ENCODE results near the gene TSPAN15. TPM values are rescaled to one million over a fixed set of nuclear protein-coding genes. Genes with fewer than 3 reads are reported as not detected.

The TSPAN15 gene
- total RNA-seq, 1 experiment from 2014 or later: 212 TPM

DNA sequence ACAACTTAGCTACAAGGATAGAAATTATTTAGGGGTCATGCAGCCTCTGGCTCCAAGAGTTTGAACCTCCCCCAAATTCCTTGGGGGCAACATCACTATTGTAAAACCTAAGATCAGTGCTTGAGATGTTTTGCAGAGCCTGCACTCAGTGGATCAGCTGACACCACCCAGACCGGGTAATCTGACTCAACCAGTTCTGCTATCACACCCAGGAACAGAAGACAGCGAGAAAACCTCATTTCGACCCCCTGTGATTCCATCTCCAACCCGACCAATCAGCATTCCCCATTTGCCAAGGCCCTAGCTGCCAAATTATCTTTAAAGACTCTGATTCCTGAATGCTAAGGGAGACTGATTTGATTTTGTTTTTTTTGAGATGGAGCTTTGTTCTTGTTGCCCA is 39.8 kb upstream of the TSPAN15 start:
- DNase-seq (no peak), ATAC-seq (no peak)
- no peaks in the 10 kb centered on the region for H3K79me2 ChIP-seq (ENCODE audit: low read length)
- TF ChIP-seq EZH2phosphoT487 (IDR thresholded peaks at IDR 0.05; ENCODE audit: borderline replicate concordance, low read length) (no peak), EZH2 (IDR thresholded peaks at IDR 0.05; ENCODE audit: low read length, unreplicated experiment) (no peak)
- TF ChIP-seq, protein P1, sequence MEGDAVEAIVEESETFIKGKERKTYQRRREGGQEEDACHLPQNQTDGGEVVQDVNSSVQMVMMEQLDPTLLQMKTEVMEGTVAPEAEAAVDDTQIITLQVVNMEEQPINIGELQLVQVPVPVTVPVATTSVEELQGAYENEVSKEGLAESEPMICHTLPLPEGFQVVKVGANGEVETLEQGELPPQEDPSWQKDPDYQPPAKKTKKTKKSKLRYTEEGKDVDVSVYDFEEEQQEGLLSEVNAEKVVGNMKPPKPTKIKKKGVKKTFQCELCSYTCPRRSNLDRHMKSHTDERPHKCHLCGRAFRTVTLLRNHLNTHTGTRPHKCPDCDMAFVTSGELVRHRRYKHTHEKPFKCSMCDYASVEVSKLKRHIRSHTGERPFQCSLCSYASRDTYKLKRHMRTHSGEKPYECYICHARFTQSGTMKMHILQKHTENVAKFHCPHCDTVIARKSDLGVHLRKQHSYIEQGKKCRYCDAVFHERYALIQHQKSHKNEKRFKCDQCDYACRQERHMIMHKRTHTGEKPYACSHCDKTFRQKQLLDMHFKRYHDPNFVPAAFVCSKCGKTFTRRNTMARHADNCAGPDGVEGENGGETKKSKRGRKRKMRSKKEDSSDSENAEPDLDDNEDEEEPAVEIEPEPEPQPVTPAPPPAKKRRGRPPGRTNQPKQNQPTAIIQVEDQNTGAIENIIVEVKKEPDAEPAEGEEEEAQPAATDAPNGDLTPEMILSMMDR (conservative IDR thresholded peaks at IDR 0.05; ENCODE audit: low read depth, low read length): no peak
- no peaks in the 10 kb centered on the region for H3F3A ChIP-seq (ENCODE audit: low read length, unreplicated experiment)
- H3K27me3 ChIP-seq (ENCODE audit: low read length): no peaks in the 10 kb centered on the region
- no peaks in the 10 kb centered on the region for H3K36me3 ChIP-seq (ENCODE audit: low read depth, low read length)
- POLR2A ChIA-PET (ENCODE audit: unreplicated experiment): no interaction called here
- no peak overlapping the region for H3K9ac ChIP-seq (ENCODE audit: low read length)
- no peak overlapping the region for H2AFZ ChIP-seq (ENCODE audit: low read length)
- no peaks in the 10 kb centered on the region for H3K9me2 ChIP-seq (replicated peaks; ENCODE audit: low read length)
- H3K4me1 ChIP-seq (ENCODE audit: insufficient read depth, low read length): peaks cover 13% of the 10 kb centered on the region
- H4K20me1 ChIP-seq (ENCODE audit: low read length): no peaks in the 10 kb centered on the region
- BruUV-seq (replicated peaks): no TSS peak
- H3K27ac ChIP-seq (ENCODE audit: low read length): no peak overlapping the region
- CTCF ChIA-PET: interaction anchor here (0.6 to 1.3 kb wide), 2 partner anchors 36 to 96 kb away, joined by 3 read pairs; no protein-coding TSS in a partner anchor
- no peak overlapping the region for H3K4me2 ChIP-seq (ENCODE audit: low read length)
- no peaks in the 10 kb centered on the region for H3K9me3 ChIP-seq (ENCODE audit: low read length)
- no peak overlapping the region for H3K4me3 ChIP-seq (ENCODE audit: low read length)
- intact Hi-C loops (cut with micrococcal nuclease): no loop called here

DNA sequence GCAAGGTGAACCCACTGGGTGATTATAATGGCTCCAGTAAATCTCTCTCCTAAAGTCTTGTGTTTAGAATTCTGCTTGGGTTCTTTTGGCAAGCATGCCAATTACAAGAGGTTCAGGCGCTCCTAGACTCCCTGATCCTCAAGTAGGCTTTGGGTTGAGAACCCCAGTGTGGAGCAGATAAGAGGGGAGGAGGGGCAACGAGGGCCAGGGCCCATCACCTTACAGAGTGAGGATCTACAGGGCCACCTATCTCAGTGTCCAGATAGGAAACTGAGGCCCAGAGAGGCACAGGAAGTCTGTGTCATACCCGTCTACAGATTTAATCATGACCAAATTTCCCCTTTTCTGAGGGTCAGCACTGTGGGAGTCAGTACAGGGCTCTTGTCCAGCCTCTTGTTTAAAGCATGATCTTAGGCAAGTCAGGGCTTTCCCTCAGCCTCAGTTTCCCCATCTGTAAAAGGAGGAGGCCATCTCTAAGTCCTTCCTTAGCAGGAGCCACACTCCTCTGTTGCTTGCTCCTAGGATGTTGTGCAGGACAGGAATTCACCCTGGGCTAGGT is 39.0 kb upstream of the TSPAN15 start:
- H3K27me3 ChIP-seq (ENCODE audit: low read length): no peaks in the 10 kb centered on the region
- intact Hi-C loops (cut with micrococcal nuclease): no loop called here
- no peak overlapping the region for H3K27ac ChIP-seq (ENCODE audit: low read length)
- ATAC-seq (no peak), DNase-seq (no peak)
- no peaks in the 10 kb centered on the region for H3K79me2 ChIP-seq (ENCODE audit: low read length)
- ChIA-PET CTCF (interaction anchor here (0.6 kb wide), 1 partner anchor 95 kb away, joined by 3 read pairs; no protein-coding TSS in a partner anchor), POLR2A (ENCODE audit: unreplicated experiment) (no interaction called here)
- H2AFZ ChIP-seq (ENCODE audit: low read length): no peak overlapping the region
- no peak overlapping the region for H3K4me2 ChIP-seq (ENCODE audit: low read length)
- no peaks in the 10 kb centered on the region for H3K9me2 ChIP-seq (replicated peaks; ENCODE audit: low read length)
- no peaks in the 10 kb centered on the region for H3K36me3 ChIP-seq (ENCODE audit: low read depth, low read length)
- H3K4me1 ChIP-seq (ENCODE audit: insufficient read depth, low read length): peaks cover 13% of the 10 kb centered on the region
- H3K9ac ChIP-seq (ENCODE audit: low read length): no peak overlapping the region
- H3K4me3 ChIP-seq (ENCODE audit: low read length): no peak overlapping the region
- no peaks in the 10 kb centered on the region for H3K9me3 ChIP-seq (ENCODE audit: low read length)
- BruUV-seq (replicated peaks): no TSS peak
- no peaks in the 10 kb centered on the region for H3F3A ChIP-seq (ENCODE audit: low read length, unreplicated experiment)
- no peaks in the 10 kb centered on the region for H4K20me1 ChIP-seq (ENCODE audit: low read length)
- no peak for TF ChIP-seq EZH2 (IDR thresholded peaks at IDR 0.05; ENCODE audit: low read length, unreplicated experiment)
- TF ChIP-seq, protein P1 (conservative IDR thresholded peaks at IDR 0.05; ENCODE audit: low read depth, low read length): no peak
- TF ChIP-seq EZH2phosphoT487 (IDR thresholded peaks at IDR 0.05; ENCODE audit: borderline replicate concordance, low read length): no peak

DNA sequence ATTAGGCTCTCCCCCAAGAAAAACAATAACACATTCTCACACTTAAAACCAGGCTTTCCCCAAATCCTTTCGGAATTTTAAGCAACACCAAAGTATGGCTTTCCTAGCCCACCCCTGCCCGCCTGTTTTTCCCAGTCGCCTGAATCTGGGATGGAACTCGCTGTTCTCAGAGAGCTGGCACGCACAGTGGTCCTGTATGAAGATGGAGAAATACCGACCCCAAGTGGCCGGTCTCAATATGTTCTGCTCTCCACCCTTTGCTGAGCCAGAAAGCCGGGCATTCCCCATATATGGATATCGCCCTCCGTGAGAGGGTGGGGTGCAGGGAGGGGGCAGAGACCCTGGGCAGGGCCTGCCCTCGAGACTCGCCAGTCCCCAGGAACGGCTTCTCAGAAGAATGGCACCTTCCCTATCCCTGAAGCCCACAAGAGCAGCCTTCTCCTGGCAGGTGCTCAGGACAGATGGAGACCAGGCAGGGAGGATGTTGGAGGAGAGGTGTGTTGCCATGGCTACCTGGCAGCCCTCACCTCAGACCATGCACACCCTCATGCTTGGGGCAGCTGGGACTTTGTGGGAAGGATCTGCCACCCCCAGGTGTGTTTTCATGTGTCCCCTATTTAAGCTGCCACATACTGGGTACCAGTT is 37.9 kb upstream of the TSPAN15 start:
- Histone ChIP-seq H3K9me3 (ENCODE audit: low read length) (no peaks in the 10 kb centered on the region), H3K9me2 (replicated peaks; ENCODE audit: low read length) (no peaks in the 10 kb centered on the region), H4K20me1 (ENCODE audit: low read length) (no peaks in the 10 kb centered on the region), H3K36me3 (ENCODE audit: low read depth, low read length) (no peaks in the 10 kb centered on the region), H3K27ac (ENCODE audit: low read length) (no peak overlapping the region), H2AFZ (ENCODE audit: low read length) (no peak overlapping the region), H3K79me2 (ENCODE audit: low read length) (no peaks in the 10 kb centered on the region), H3F3A (ENCODE audit: low read length, unreplicated experiment) (no peaks in the 10 kb centered on the region), H3K4me1 (ENCODE audit: insufficient read depth, low read length) (peaks cover 8% of the 10 kb centered on the region), H3K4me3 (ENCODE audit: low read length) (no peak overlapping the region), H3K4me2 (ENCODE audit: low read length) (no peak overlapping the region), H3K9ac (ENCODE audit: low read length) (no peak overlapping the region), H3K27me3 (ENCODE audit: low read length) (no peaks in the 10 kb centered on the region)
- DNase-seq (peak; percentile 69), ATAC-seq (peak; percentile 25)
- ChIA-PET POLR2A (ENCODE audit: unreplicated experiment) (no interaction called here), CTCF (no interaction called here)
- no TSS peak for BruUV-seq (replicated peaks)
- intact Hi-C loops (cut with micrococcal nuclease): no loop called here
- TF ChIP-seq, protein P1 (conservative IDR thresholded peaks at IDR 0.05; ENCODE audit: low read depth, low read length): peak; percentile 86
- TF ChIP-seq EZH2phosphoT487 (IDR thresholded peaks at IDR 0.05; ENCODE audit: borderline replicate concordance, low read length) (no peak), EZH2 (IDR thresholded peaks at IDR 0.05; ENCODE audit: low read length, unreplicated experiment) (no peak)

Data from PC-3 (cell line).